GM18499 (cell line): ENCODE data around the gene RPTN.

Experiments
- ATAC-seq: cut with Tn5 transposase; IDR thresholded peaks from one replicate; pipeline ENCODE4 v1.9.1; 2021; ENCODE audit warnings: moderate number of reproducible peaks; ENCODE audit not compliant: insufficient read depth, unreplicated experiment

The RPTN gene

GRCh38 chr1:152112885-152113432, 46.1 kb downstream of the RPTN start:
- ATAC-seq: no peak

DNA sequence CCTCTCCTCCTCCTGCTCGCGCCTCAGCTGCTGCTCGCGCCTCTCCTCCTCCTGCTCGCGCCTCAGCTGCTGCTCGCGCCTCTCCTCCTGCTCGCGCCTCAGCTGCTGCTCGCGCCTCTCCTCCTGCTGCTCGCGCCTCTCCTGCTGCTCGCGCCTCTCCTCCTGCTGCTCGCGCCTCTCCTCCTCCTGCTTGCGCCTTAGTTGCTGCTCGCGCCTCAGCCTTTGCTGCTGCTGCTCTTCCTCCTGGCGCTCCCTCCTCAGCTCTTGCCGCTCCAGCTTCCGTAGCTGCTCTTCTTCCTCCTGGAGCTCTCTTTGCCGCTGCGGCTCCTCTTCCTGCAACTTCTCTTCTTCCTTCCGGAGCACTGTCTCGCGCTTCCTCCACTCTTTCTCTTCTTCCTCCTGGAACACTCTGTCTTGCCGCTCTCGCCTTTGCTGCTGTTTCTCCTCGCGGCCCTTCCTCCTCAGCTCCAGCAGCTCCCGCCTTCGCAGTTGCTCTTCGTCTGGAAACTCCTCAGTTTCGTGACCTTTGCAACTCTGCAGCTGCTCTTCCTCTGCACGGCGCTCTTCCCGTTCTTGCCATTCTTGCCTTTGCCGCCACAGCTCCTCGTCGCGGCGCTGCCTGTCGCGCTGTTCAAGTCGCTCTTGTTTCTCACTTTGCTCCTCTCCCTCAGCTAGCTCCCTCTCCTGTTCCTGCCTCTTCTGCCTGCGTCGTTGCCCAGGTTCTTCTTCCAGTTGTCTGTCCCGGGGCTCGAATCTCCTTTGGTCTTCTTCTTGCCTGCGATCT, 46.7 kb downstream of the RPTN start:
- ATAC-seq: no peak

GRCh38 chr1:152111515-152111968, 47.5 kb downstream of the RPTN start:
- no peak for ATAC-seq

DNA sequence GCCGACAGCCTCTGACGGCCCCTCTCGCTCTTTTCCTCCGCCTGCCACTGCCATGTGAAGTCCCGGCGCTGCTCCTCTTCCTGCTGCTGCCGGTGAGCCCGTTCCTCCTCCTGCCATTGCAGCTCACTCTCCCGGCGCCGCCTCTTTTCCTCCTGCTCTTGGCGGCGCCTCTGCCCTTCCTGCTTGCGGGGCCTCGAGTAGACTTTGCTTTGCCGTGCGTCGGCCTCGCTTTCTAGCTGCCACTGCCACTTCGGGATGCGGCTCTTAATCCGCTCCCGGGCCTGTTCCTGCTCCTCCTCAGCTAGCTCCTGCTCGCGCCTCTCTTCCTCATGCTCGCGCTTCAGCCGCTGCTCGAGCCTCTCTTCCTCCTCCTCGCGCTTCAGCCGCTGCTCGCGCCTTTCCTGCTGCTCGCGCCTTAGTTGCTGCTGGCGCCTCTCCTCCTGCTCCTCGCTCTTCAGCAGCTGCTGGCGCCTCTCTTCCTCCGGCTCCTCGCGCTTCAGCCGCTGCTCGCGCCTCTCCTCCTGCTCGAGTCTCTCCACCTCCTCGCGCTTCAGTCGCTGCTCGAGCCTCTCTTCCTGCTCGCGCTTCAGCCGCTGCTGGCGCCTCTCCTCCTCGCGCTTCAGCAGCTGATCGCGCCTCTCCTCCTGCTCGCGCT, 48.0 kb downstream of the RPTN start:
- ATAC-seq: no peak

DNA sequence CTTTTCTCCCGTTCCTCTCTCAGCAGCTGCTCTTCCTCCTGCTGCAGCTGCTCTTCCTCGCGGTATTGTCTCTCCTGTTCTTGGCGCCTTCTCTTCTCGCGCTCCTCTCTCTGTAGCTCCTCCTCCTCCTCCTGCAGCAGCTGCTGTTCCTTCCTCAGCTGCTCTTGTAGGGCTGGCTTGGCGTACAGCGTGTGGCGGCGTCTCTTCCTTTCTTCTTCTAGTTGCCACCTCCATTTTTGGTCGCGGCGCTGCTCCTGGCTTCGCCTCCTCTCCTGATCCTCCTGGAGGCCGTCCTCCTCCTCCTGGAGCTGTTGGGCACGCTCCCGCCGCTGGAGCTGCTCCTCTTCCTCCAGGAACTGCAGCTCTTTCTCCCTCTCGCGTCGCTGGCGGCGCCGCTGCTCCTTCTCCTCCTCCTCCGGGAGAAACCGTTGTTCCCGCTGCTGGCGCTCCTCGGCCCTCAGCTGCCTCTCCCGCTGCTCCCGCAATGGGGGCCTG, 48.6 kb downstream of the RPTN start:
- ATAC-seq: no peak

GRCh38 chr1:152109998-152110294, 49.1 kb downstream of the RPTN start:
- ATAC-seq: no peak

GRCh38 chr1:152109231-152109997, 49.6 kb downstream of the RPTN start:
- ATAC-seq: no peak

DNA sequence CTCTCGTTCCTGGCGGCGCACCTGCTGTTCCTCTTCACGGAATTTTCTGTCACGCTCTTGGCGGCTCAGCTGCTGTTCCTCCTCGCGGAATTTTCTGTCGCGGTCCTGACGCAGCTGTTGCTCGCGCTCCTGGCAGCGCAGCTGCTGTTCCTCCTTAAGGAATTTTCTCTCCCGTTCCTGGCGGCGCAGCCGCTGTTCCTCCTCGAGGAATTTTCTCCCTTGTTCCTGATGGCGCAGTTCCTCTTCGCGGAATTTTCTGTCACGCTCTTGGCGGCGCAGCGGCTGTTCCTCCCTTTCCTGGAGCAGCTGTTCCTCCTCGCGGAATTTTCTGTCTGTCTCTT, 50.2 kb downstream of the RPTN start:
- no peak for ATAC-seq

- ATAC-seq: no peak
These were observed 50.8 kb downstream of the RPTN start for GRCh38 chr1:152107984-152108881.

DNA sequence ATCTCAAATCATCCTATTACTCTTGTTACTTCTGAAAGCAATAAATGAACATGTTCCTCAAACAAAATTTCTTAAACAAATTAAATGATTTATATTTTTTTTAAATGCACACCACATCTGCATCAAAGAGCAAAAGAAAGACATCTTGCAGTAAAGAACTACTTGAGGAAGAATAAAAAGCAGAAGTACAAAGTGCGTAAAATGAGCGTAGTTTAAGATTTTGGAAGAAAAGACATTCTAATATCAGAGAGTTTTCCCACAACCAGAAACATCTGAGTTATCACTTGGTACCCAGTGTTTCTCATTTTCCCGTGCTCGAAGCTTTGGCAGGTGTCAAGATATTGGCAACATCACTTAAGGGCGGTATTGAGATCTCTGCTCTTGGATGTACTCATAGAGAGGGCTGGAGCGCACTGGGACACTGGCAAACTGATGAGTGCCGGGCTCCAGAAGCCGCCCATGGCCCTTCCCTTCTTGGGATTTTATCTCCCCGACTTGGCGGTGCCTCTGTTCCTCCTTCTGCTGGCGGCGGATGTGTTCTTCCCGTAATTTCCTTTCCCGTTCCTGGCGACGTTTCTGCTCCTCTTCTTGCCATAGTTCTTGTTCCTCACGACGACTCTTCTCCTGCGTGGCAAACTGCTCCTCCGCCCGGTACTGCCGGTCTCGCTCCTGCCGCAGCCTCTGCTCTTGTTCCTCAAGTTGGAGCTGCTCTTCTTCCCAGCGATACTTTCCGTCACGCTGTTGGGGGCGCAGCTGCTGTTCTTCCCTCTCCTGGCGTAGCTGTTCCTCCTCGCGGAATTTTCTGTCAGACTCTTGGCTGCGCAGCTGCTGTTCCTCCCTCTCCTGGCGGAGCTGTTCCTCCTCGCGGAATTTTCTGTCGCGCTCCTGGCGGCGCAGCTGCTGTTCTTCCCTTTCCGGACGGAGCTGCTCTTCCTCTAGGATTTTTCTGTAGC, 51.7 kb downstream of the RPTN start:
- ATAC-seq: no peak

DNA sequence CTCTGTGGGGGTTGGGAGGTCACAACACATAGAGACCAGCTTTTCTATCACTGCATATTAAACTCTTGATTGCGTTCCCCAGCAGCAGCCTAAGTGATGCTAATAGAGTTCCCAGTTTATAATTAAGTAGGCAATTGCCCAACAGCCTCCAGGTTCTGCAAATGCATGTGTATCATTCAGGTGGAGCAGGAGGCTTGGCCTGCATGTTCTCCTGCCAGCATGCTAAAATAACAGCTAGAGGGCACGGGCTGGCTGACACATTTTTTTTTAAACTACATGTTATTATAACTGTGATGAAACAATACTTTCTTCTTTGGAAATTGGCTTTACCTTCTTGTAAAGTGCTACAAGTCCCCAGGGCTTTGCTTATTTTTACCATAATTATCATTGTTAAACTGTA, 54.2 kb downstream of the RPTN start:
- ATAC-seq: no peak
